Stomach smooth muscle (tissue), 2 donors: ENCODE results near the gene TOP2A.

Experiments
- H3K27ac ChIP-seq: one replicate; pipeline ENCODE4 v1.7.0; 2013; ENCODE audit warnings: mild to moderate bottlenecking, low read length, inconsistent platforms
- H3K27me3 ChIP-seq, 2 donors: one replicate each; pipeline ENCODE4 v1.7.0; 2013; ENCODE audit warnings: low read length in 2 of 2; ENCODE audit not compliant: insufficient read depth in 2 of 2, control insufficient read depth in 1 of 2
- H3K36me3 ChIP-seq, 2 donors: one replicate each; pipeline ENCODE4 v1.7.0; 2013; ENCODE audit warnings: low read length in 2 of 2; ENCODE audit not compliant: control insufficient read depth in 2 of 2, insufficient read depth in 2 of 2
- H3K4me1 ChIP-seq: one replicate; pipeline ENCODE4 v1.7.0; 2013; ENCODE audit warnings: low read length; ENCODE audit not compliant: control insufficient read depth, insufficient read depth
- H3K4me3 ChIP-seq, 2 donors: one replicate each; pipeline ENCODE4 v1.7.0; 2013; ENCODE audit warnings: low read length in 2 of 2
- H3K9ac ChIP-seq, 2 donors: one replicate each; pipeline ENCODE4 v1.7.0; 2013; ENCODE audit warnings: low read length in 2 of 2, mild to moderate bottlenecking in 1 of 2
- H3K9me3 ChIP-seq, 2 donors: one replicate each; pipeline ENCODE4 v1.7.0; 2013; ENCODE audit warnings: low read length in 2 of 2; ENCODE audit not compliant: control insufficient read depth in 2 of 2
- donor health status: healthy.
- donor health status: Pancreatic carcinoma.

The TOP2A gene

GRCh38 chr17:40355804-40356758 lies 61.6 kb downstream of the TOP2A start:
- Histone ChIP-seq H3K4me3 (no peak overlapping the region), H3K9me3 (no peaks in the 10 kb centered on the region), H3K27me3 (no peaks in the 10 kb centered on the region), H3K27ac (peak overlapping the region; percentile 46), H3K36me3 (peaks cover 17 to 23% of the 10 kb centered on the region in 2 donors), H3K9ac (no peak overlapping the region), H3K4me1 (peaks cover 34% of the 10 kb centered on the region)

- H3K9ac ChIP-seq: no peak overlapping the region
- peak overlapping the region; percentile 46 for H3K27ac ChIP-seq
- no peak overlapping the region for H3K4me3 ChIP-seq
- H3K4me1 ChIP-seq: peaks cover 37% of the 10 kb centered on the region
- peaks cover 17 to 23% of the 10 kb centered on the region in 2 donors for H3K36me3 ChIP-seq
- no peaks in the 10 kb centered on the region for H3K9me3 ChIP-seq
- H3K27me3 ChIP-seq: no peaks in the 10 kb centered on the region
These were observed 62.4 kb downstream of the TOP2A start for GRCh38 chr17:40355123-40355803.

- Histone ChIP-seq H3K27ac (no peak overlapping the region), H3K4me1 (peaks cover 45% of the 10 kb centered on the region), H3K4me3 (no peak overlapping the region), H3K9me3 (no peaks in the 10 kb centered on the region), H3K27me3 (no peaks in the 10 kb centered on the region), H3K9ac (no peak overlapping the region), H3K36me3 (peaks cover 20 to 28% of the 10 kb centered on the region in 2 donors)
These were observed 63.2 kb downstream of the TOP2A start for GRCh38 chr17:40354221-40355122.

- Histone ChIP-seq H3K4me3 (no peak overlapping the region), H3K4me1 (peaks cover 61% of the 10 kb centered on the region), H3K27me3 (no peaks in the 10 kb centered on the region), H3K36me3 (peaks cover 25 to 34% of the 10 kb centered on the region in 2 donors), H3K9ac (no peak overlapping the region), H3K27ac (no peak overlapping the region), H3K9me3 (no peaks in the 10 kb centered on the region)
These were observed 64.8 kb downstream of the TOP2A start for GRCh38 chr17:40352779-40353394.

- no peaks in the 10 kb centered on the region for H3K27me3 ChIP-seq
- no peak overlapping the region for H3K9ac ChIP-seq
- no peak overlapping the region for H3K4me3 ChIP-seq
- H3K4me1 ChIP-seq: peaks cover 66% of the 10 kb centered on the region
- peaks cover 25 to 34% of the 10 kb centered on the region in 2 donors for H3K36me3 ChIP-seq
- no peak overlapping the region for H3K27ac ChIP-seq
- no peaks in the 10 kb centered on the region for H3K9me3 ChIP-seq
These were observed 65.4 kb downstream of the TOP2A start for GRCh38 chr17:40352237-40352778.

- no peak overlapping the region for H3K9ac ChIP-seq
- peaks cover 25 to 34% of the 10 kb centered on the region in 2 donors for H3K36me3 ChIP-seq
- no peaks in the 10 kb centered on the region for H3K9me3 ChIP-seq
- H3K4me1 ChIP-seq: peaks cover 71% of the 10 kb centered on the region
- H3K4me3 ChIP-seq: no peak overlapping the region
- no peak overlapping the region for H3K27ac ChIP-seq
- no peaks in the 10 kb centered on the region for H3K27me3 ChIP-seq
These were observed 66.1 kb downstream of the TOP2A start for GRCh38 chr17:40351359-40352236.

GRCh38 chr17:40350689-40351358 lies 66.9 kb downstream of the TOP2A start:
- Histone ChIP-seq H3K36me3 (peaks cover 25 to 32% of the 10 kb centered on the region in 2 donors), H3K27me3 (no peaks in the 10 kb centered on the region), H3K27ac (peak overlapping the region; percentile 37), H3K4me3 (no peak overlapping the region), H3K9me3 (no peaks in the 10 kb centered on the region), H3K4me1 (peaks cover 78% of the 10 kb centered on the region), H3K9ac (no peak overlapping the region)

- Histone ChIP-seq H3K4me3 (peak overlapping the region in 1 of 2 donors; percentile 35), H3K4me1 (peaks cover 78% of the 10 kb centered on the region), H3K9me3 (no peaks in the 10 kb centered on the region), H3K27me3 (no peaks in the 10 kb centered on the region), H3K9ac (no peak overlapping the region), H3K27ac (peak overlapping the region; percentile 60), H3K36me3 (peaks cover 21 to 27% of the 10 kb centered on the region in 2 donors)
These were observed 67.6 kb downstream of the TOP2A start for GRCh38 chr17:40349895-40350688.
